IPS-18a (cell line): ENCODE measurements around the gene TTC28.
A peak's percentile ranks its signal among the peaks of the same experiment; 100 is the strongest.
"Not testable (repeated sequence)": the region's sequence is repeated elsewhere in the genome, so short reads cannot be mapped to it uniquely, and the experiment has no call there.

Experiments used
- H3K27ac ChIP-seq: one replicate; pipeline ENCODE4 v1.5.1; 2013; ENCODE audit warnings: low read length
- H3K27me3 ChIP-seq: one replicate; pipeline ENCODE4 v1.6.1; 2013; ENCODE audit warnings: mild to moderate bottlenecking, low read length; ENCODE audit not compliant: control insufficient read depth, insufficient read depth
- H3K36me3 ChIP-seq: one replicate; pipeline ENCODE4 v1.6.1; 2013; ENCODE audit warnings: low read depth, low read length; ENCODE audit not compliant: control insufficient read depth
- H3K4me1 ChIP-seq: one replicate; pipeline ENCODE4 v1.6.1; 2013; ENCODE audit warnings: low read depth, low read length; ENCODE audit not compliant: control insufficient read depth
- H3K4me3 ChIP-seq: one replicate; pipeline ENCODE4 v1.5.1; 2013; ENCODE audit warnings: low read length
- H3K9ac ChIP-seq: one replicate; pipeline ENCODE4 v1.6.1; 2013; ENCODE audit warnings: mild to moderate bottlenecking, low read length, moderate library complexity
- H3K9me3 ChIP-seq: one replicate; pipeline ENCODE4 v1.6.1; 2013; ENCODE audit warnings: low read depth, low read length; ENCODE audit not compliant: control insufficient read depth

Gene TTC28

GRCh38 chr22:28679611-28680287 is at the start of gene TTC28:
TTC28 (minus strand) TSS chr22:28679840; CDS start chr22:28679723, 117 bp downstream.
- peak within 1 kb of the TSS; percentile 23 for H3K9ac ChIP-seq
- H3K4me1 ChIP-seq, H3K27ac ChIP-seq, H3K9me3 ChIP-seq, H3K36me3 ChIP-seq, H3K27me3 ChIP-seq: not testable (repeated sequence)
- H3K4me3 ChIP-seq, result peak within 1 kb of the TSS; percentile 79

GRCh38 chr22:28728621-28729313 is 49.1 kb upstream of the TTC28 start:
- H3K9me3 ChIP-seq, result no peaks in the 10 kb centered on the region
- H3K27me3 ChIP-seq, result no peaks in the 10 kb centered on the region
- H3K36me3 ChIP-seq, result peaks cover 30% of the 10 kb centered on the region
- H3K9ac ChIP-seq, result no peak overlapping the region
- no peak overlapping the region for H3K4me3 ChIP-seq
- no peak overlapping the region for H3K27ac ChIP-seq
- no peaks in the 10 kb centered on the region for H3K4me1 ChIP-seq

- H3K4me3 ChIP-seq, result no peak overlapping the region
- no peaks in the 10 kb centered on the region for H3K4me1 ChIP-seq
- H3K36me3 ChIP-seq, result peaks cover 30% of the 10 kb centered on the region
- no peak overlapping the region for H3K9ac ChIP-seq
- H3K9me3 ChIP-seq, result no peaks in the 10 kb centered on the region
- H3K27ac ChIP-seq, result no peak overlapping the region
- no peaks in the 10 kb centered on the region for H3K27me3 ChIP-seq
These were observed 48.4 kb upstream of the TTC28 start for GRCh38 chr22:28728002-28728401.

DNA sequence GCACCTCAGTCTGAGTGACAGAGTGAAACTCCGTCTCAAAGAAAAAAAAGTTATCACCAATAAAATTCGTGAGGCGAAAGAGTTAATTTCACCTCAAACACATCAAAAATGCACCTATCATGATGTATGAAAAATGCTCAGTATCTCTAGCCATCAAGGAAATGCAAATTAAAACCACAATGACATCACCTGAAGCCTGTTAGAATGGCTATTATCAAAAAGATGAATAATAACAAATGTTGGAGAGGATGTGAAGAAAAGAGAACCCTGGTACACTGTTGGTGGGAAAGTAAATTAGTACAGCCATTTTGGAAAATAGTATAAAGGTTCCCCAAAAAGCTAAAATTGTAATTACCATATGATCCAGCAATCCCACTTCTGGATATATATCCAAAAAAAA is 38.4 kb upstream of the TTC28 start:
- H3K36me3 ChIP-seq, result peaks cover 13% of the 10 kb centered on the region

GRCh38 chr22:28716686-28717085 is 37.0 kb upstream of the TTC28 start:
- H3K4me1 ChIP-seq, result no peaks in the 10 kb centered on the region
- H3K9ac ChIP-seq, result no peak overlapping the region
- no peaks in the 10 kb centered on the region for H3K9me3 ChIP-seq
- no peak overlapping the region for H3K27ac ChIP-seq
- H3K36me3 ChIP-seq, result peaks cover 14% of the 10 kb centered on the region
- H3K4me3 ChIP-seq, result no peak overlapping the region
- H3K27me3 ChIP-seq, result no peaks in the 10 kb centered on the region

More for the DNA sequence above, 38.4 kb upstream of the TTC28 start:
- Histone ChIP-seq H3K4me3 (no peak overlapping the region), H3K4me1 (no peaks in the 10 kb centered on the region), H3K9ac (no peak overlapping the region), H3K27me3 (no peaks in the 10 kb centered on the region), H3K9me3 (no peaks in the 10 kb centered on the region), H3K27ac (no peak overlapping the region)

DNA sequence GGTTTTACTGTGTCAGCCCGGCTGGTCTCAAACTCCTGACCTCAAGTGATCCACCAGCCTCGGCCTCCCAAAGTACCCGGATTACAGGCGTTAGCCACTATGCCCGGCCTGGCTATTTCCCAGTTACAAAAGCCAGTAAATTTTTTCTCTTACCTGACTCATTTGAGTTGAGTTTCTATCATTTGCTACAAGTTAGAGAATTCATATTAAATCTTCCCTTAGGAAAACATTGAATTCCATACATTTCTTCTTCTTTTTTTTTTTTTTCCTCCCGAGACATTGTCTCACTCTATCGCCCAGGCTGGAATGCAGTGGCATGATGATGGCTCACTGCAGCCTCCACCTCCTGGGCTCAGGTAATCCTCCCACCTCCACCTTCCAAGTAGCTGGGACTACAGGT is 36.0 kb upstream of the TTC28 start:
- H3K36me3 ChIP-seq, result peaks cover 18% of the 10 kb centered on the region
- H3K4me1 ChIP-seq, result no peaks in the 10 kb centered on the region
- no peak overlapping the region for H3K4me3 ChIP-seq
- H3K9me3 ChIP-seq, result no peaks in the 10 kb centered on the region
- H3K9ac ChIP-seq, result no peak overlapping the region
- H3K27me3 ChIP-seq, result no peaks in the 10 kb centered on the region
- H3K27ac ChIP-seq, result no peak overlapping the region

DNA sequence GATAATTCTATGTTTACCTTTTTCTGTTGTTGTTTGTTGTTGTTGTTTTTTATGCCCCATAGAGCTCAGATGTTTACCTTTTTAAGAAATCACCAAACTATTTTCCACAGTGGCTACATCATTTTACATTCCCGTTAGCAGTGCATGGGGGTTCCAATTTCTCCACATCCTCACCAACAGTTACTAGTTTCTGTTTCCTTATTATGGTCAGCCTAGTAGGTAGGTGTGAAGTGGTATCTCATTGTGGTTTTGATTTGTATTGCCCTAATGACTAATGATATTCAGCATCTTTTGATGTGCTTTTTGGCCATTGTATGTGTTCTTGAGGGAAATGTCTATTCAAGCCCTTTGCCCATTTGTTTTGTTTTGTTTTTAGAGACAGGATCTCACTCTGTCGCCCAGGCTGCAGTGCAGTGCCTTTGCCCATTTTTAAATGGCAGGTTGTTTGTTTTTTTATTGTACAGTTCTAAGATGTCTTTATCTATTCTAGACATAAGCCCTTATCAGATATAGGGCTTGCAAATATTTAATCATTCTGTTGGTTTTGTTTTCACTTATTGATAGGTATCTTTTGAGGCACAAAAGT is 34.5 kb upstream of the TTC28 start:
- Histone ChIP-seq H3K36me3 (peaks cover 26% of the 10 kb centered on the region), H3K27ac (no peak overlapping the region)

DNA sequence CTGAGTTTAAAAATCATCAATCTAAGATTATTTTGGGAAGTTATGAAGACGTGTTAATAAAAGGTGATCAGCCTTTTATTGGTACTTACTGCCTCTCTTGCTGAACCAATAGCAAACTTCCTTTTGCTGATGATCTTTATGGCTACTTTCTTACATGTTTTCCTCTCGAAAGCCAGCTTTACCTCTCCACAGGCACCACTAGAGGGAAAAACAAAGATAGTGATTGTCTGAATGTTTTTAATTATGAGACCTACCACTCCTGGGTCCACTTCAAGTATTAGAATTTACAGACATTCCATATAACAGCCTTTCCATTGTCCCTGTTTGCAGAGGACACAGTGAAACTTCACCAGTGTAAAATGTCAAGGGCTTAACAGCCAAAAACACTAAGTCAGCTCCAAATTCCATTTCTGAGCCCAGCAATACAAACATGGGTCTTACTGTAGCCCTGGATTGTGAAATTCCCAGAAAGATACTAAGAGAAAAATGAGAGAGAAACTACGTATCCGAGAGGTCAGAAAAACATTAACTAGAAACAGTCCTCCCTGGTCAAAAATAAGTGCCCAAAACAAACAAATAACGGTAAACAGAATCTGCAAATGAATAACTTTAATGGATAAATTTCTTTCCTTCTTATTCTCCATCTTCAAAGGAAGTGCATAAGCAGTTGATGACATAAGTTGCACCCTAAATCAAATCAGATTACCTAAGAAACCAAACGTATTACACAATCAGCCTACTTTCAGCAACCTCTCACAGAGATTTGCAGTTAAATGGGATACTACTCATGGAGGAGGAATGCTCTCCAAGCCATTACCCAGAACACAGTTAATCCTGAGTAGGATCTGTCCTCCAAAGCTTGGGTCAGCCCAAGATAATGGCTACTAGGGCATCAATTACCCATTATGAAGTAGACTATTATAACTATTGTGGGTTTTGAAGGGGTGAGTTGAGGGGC is 32.5 kb upstream of the TTC28 start:
- no peak overlapping the region for H3K9ac ChIP-seq
- H3K9me3 ChIP-seq, result no peaks in the 10 kb centered on the region
- H3K27ac ChIP-seq, result no peak overlapping the region
- no peak overlapping the region for H3K4me3 ChIP-seq
- peaks cover 36% of the 10 kb centered on the region for H3K36me3 ChIP-seq
- no peaks in the 10 kb centered on the region for H3K27me3 ChIP-seq
- H3K4me1 ChIP-seq, result no peaks in the 10 kb centered on the region

More for the DNA sequence above, 34.5 kb upstream of the TTC28 start:
- Histone ChIP-seq H3K9ac (no peak overlapping the region), H3K4me3 (no peak overlapping the region), H3K4me1 (no peaks in the 10 kb centered on the region), H3K27me3 (no peaks in the 10 kb centered on the region), H3K9me3 (no peaks in the 10 kb centered on the region)

GRCh38 chr22:28711341-28711740 is 31.7 kb upstream of the TTC28 start:
- Histone ChIP-seq H3K27ac (no peak overlapping the region), H3K9me3 (no peaks in the 10 kb centered on the region), H3K36me3 (peaks cover 36% of the 10 kb centered on the region), H3K9ac (no peak overlapping the region), H3K4me3 (no peak overlapping the region), H3K27me3 (no peaks in the 10 kb centered on the region), H3K4me1 (no peaks in the 10 kb centered on the region)

- peaks cover 35% of the 10 kb centered on the region for H3K36me3 ChIP-seq
- H3K27ac ChIP-seq, result no peak overlapping the region
- no peak overlapping the region for H3K9ac ChIP-seq
- H3K9me3 ChIP-seq, result no peaks in the 10 kb centered on the region
- H3K27me3 ChIP-seq, result no peaks in the 10 kb centered on the region
- no peak overlapping the region for H3K4me3 ChIP-seq
- no peaks in the 10 kb centered on the region for H3K4me1 ChIP-seq
These were observed 31.0 kb upstream of the TTC28 start for GRCh38 chr22:28710576-28711191.

DNA sequence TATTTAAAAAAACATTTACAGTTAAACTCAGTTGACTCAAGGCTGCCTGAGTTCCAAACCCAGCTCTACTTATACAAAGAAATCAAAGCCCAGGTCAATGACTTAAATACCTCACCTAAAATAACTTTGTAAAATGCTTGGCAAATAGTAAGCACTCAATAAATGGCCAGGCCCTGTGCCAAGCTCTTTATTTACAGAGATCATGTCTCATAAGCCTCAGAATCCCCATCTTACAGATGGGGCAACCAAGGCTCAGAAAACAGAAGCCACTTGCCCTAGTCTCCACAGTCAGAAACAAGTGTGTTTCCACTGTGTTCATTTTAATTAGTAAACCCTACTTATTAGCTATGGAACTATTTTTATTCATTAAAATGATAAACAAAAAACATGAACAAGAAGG is 30.5 kb upstream of the TTC28 start:
- H3K27ac ChIP-seq, result no peak overlapping the region
- peaks cover 35% of the 10 kb centered on the region for H3K36me3 ChIP-seq
- no peak overlapping the region for H3K4me3 ChIP-seq
- H3K9me3 ChIP-seq, result no peaks in the 10 kb centered on the region
- no peak overlapping the region for H3K9ac ChIP-seq
- H3K4me1 ChIP-seq, result no peaks in the 10 kb centered on the region
- no peaks in the 10 kb centered on the region for H3K27me3 ChIP-seq
